ENCODE results near the gene WDFY4. TPM values are rescaled to one million over a fixed set of nuclear protein-coding genes. Genes with fewer than 3 reads are reported as not detected.

Gene WDFY4
- polyA plus RNA-seq, 3 donors = 0.34 to 2.1 (median 0.54) TPM

DNA sequence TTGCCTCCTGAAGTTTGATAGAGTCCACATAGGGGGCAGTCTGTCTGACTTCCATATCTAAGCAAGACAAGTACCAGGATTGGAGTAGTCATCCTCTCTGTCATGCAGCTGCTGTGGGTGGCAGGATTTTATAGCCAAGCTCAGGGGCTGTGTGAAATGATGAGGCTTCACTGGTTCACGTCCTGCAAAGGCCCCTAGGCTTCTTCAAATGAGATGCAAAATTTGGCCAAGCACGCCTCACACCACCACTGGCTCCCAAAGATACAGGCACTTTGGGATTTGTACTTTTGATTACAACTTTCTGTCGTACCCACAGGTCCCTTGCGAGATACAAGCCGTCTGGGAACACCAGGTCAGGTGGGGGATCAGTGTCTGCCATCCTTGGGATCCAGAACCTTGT, 67.1 kb downstream of the WDFY4 start:
- 79 to 97% (median 96%) methylated on average over 5 of the region's 5 CpGs for WGBS, 3 donors
- H3K27ac ChIP-seq (ENCODE audit: low read depth, low read length) = no peak overlapping the region

DNA sequence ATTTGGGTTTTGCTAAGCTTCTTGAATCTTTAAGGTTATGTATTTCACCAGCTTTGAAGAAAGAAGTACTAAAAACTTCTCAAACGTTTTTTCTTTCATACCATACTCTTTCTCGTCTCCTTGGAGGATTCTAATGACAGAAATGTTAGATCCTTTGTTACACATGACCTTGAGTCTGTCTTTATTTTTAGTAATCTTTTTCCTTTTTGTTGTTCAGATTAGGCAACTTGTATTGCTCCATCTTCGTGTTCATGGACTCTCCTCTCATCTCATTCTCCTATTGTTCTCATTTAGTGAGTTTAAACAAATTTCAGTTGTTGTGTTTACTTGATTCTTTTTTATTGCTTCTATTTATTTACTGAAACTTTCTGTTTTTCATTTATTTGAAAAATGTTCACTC, 73.7 kb downstream of the WDFY4 start:
- no peak overlapping the region for H3K27ac ChIP-seq (ENCODE audit: low read depth, low read length)
- 41 to 47% (median 42%) methylated on average over 3 of the region's 3 CpGs for WGBS, 3 donors

- H3K27ac ChIP-seq (ENCODE audit: low read depth, low read length) = no peak overlapping the region
- 76 to 91% (median 82%) methylated on average over 4 of the region's 4 CpGs for WGBS, 3 donors
Observed at GRCh38 chr10:48759113-48759901, 74.6 kb downstream of the WDFY4 start.

DNA sequence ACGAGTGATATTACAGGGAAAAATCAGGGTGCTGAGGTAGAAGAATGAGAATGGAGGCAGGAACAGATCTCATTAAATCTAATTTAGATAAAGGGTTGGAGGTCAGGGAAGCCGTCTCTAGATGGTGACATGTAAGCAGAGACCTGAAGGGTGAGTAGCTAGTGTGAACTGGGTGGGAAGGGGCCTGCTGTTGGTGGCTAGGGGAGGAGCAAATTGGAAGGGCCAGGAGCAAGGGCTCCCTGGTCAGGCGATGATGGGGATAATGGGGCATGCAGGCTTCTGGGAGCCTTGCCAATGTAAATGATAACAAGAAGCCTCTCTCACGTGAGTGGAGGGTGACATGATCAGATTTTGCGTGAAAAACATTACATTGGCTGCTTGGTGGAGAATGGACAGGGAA, 76.3 kb downstream of the WDFY4 start:
- WGBS, 3 donors = 61 to 88% (median 84%) methylated on average over 5 of the region's 5 CpGs
- no peak overlapping the region for H3K27ac ChIP-seq (ENCODE audit: low read depth, low read length)

DNA sequence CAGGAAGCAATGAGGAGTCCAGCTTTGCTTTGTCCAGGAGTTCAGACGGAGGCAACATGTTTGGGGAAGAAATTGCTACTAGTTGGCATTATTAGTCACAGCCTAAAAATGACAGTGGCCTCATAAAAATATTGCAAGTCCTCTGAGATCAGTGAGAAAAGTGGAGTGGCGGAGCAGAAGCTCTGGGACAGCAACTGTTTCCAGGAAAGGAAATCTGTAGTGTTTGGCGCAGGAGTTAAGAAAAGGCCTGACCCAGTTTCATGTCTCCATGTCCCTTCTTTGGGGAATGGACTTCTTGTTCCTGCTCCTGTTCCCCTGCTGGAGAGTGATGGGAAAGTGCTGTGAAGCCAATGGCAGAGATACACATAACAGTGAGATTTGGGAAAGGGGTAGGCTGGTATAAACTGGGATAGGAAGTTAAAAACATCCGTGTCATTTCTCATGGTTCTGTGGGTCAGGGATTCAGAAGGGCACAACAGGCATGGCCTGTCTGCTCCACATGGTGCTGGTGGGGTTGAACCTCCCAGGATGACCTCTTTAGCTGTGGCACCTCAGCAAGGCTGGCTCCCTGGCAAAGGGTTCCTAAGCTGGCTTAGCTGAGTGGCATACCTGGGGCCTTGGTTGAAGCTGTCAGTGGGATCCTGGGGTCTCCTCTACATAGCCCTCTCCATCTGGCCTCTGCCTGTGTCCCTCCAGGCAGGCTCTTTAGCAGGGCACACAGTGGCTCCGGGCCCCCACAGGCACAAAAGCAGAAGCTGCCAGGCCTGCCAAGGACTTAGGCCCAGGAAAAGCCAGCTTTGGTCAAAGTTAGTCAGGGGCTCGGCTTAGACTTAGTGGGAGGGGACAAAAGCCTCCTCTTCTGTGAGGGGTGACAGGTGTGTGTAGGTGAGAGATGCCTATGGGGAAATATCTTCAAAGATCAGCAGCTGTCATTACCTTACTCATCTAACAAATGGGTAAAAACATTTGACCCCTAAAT, 77.7 kb downstream of the WDFY4 start:
- 80 to 88% (median 82%) methylated on average over 6 of the region's 6 CpGs for WGBS, 3 donors
- H3K27ac ChIP-seq (ENCODE audit: low read depth, low read length) = no peak overlapping the region

DNA sequence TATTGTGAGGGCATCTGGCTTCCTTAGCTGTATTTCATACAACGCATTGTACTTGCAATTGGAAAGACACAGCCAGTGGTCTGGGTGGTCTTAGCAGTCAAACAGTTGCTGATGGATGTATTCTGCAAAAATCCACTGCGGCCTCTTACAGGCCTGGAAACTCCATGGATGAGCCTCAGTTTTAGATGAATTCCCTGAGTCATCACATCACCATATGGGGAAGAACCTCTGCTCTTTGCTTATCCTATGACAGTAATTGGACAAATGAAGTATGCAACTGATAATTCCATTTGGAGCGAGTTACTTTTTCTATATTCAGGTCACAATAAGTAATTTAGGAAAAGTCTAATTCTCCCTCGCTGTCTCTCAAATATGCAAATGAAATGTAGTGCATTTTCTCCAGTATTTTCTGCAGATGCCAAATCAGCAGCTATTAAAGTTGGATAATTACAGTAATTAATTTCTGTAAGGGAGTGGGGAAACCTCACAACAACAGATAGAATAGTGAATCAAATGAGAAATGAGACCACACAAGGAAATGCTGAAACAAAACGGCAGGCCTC, 78.8 kb downstream of the WDFY4 start:
- WGBS, 3 donors = 81 to 91% (median 87%) methylated on average over 5 of the region's 5 CpGs
- no peak overlapping the region for H3K27ac ChIP-seq (ENCODE audit: low read depth, low read length)

GRCh38 chr10:48764486-48764885, 79.8 kb downstream of the WDFY4 start:
- WGBS, 3 donors = 67 to 90% (median 85%) methylated on average over 4 of the region's 4 CpGs
- H3K27ac ChIP-seq (ENCODE audit: low read depth, low read length) = no peak overlapping the region

DNA sequence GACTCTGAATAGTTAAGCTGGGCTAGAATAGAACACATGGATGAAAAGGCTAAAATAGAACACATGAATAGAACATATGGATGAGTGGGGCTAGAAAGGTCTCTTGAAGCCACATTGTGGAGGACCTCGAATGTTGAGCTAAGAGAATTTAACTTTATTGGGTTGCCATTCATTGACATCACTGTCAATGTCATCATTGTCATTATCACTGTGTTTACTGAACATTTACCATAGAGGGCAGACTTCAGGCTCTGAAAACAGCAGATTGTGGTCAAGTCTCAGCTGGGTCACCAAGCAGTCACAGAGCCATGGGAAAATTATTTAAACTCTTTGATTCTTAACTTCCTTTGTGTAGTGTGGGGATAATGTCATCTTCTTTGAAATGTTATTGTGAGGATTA, 80.4 kb downstream of the WDFY4 start:
- H3K27ac ChIP-seq (ENCODE audit: low read depth, low read length) = no peak overlapping the region
- 65 to 82% (median 79%) methylated on average over 1 of the region's 1 CpG for WGBS, 3 donors

GRCh38 chr10:48765527-48765926, 80.9 kb downstream of the WDFY4 start:
- WGBS, 3 donors = 58 to 85% (median 84%) methylated on average over 4 of the region's 4 CpGs
- H3K27ac ChIP-seq (ENCODE audit: low read depth, low read length) = no peak overlapping the region

DNA sequence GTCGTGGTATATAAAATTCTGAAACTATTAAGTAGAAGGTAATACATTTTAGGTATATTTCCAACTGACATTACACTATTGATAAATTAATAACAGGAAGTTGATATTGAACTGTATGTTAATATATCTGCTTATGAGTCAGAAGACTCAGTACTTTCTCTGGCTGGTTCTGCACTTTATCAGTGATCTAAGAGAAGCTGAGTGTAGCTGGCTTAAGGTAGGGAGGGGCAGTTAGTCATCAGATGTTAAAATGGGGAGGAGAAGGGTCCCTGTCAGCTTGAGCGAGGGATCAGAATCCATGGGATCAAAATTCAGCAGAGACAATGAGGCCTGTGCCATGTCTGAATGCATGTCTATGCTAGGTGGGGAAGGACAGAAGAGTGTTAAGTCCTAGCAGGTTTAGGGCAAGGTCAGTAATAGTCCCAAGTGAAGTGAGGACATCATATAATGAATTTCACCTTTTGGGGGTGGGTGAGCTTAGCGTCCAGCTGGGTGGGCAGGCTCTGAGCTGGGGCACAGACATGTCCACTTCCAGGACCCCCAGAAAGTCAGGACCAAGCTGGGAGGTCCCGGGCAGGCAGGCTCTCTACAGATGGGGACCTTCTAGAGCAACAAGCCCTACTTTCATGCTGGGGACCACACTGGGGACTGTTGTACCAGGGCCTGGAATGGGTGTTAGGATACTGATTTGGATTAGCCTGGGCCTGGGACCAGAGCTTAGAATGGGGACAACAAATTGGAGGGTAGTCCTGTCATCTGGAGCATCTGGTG, 82.9 kb downstream of the WDFY4 start:
- WGBS, 3 donors = 75 to 91% (median 84%) methylated on average over 4 of the region's 4 CpGs
- H3K27ac ChIP-seq (ENCODE audit: low read depth, low read length) = no peak overlapping the region

DNA sequence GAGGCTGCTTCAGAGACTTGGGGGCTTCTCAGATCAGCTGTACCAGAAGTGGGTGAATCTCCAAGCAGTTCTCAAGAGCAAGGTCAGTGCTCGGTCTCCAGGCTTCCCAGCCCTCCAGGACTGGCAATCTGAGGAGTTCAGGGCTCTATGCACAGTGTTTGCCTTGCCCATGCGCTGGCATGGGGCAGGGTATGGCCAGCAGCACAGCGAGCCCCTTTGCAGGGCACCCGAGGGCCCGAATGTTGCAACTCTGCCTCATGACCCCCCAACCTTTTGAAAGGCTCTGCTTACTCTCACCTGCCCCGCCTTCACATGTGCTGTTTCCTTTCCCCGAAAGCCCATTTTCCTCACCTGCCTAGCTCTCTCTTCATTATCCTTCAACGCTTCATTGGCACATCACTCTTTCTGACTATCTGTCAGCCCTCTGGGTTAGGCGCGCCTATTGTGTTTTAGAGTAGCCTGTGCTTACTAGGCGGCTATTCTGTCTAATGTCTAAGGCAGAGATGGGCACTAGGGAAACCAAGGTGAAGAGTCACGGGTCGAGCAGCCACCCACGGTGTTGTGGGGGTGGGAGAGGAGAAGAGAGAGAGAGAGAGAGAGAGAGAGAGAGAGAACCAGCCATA, 83.6 kb downstream of the WDFY4 start:
- 77 to 92% (median 84%) methylated on average over 14 of the region's 14 CpGs for WGBS, 3 donors

GRCh38 chr10:48768926-48769325, 84.3 kb downstream of the WDFY4 start:
- 75 to 84% (median 82%) methylated on average over 4 of the region's 4 CpGs for WGBS, 3 donors
- H3K27ac ChIP-seq (ENCODE audit: low read depth, low read length) = no peak overlapping the region

More for the DNA sequence above, 83.6 kb downstream of the WDFY4 start:
- H3K27ac ChIP-seq (ENCODE audit: low read depth, low read length) = no peak overlapping the region

GRCh38 chr10:48769706-48770435, 85.2 kb downstream of the WDFY4 start:
- H3K27ac ChIP-seq (ENCODE audit: low read depth, low read length) = no peak overlapping the region
- WGBS, 3 donors = 70 to 87% (median 84%) methylated on average over 15 of the region's 15 CpGs

- H3K27ac ChIP-seq (ENCODE audit: low read depth, low read length) = no peak overlapping the region
- WGBS, 3 donors = 67 to 72% (median 68%) methylated on average over 1 of the region's 1 CpG
Observed at GRCh38 chr10:48770561-48771089, 86.0 kb downstream of the WDFY4 start.

DNA sequence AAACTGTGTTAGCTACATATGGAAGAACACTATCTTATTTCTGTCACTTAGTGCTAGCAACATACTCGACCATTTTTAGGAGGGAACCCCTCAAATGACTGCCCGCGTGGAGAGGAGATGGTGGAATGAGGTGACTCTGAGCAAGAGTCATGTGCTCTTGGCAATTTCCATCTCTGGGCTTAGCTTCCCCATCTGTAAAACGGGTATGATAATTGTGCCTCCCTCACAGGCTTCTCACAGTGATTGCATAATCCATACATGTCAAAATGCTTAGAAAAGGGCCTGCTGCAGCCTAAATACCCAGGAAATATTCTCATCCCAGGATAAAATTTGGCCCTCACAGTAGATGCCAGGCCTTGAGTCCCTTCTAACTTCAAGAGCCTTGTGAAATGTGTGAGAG, 86.6 kb downstream of the WDFY4 start:
- 76 to 87% (median 84%) methylated on average over 4 of the region's 4 CpGs for WGBS, 3 donors

DNA sequence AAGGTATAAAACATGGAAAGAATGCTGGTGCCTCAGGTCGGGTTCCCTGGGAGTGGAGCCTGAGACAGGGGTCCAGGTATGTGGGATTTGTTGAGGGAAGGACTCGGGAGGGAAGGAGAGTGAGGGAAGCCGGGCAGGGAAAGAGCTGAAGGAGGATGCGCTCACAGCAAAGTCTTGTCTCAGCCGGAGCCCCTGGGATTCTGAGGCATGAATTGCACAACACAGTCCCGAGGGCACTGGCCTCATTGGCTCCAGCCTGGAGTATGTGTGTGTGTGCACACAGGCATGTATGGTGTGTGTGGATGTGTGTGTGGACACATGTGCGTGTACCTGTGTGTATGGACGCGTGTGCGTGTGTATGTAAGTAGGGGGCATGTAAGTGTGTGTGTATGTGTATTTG, 87.4 kb downstream of the WDFY4 start:
- no peak overlapping the region for H3K27ac ChIP-seq (ENCODE audit: low read depth, low read length)
- 83 to 89% (median 86%) methylated on average over 10 of the region's 10 CpGs for WGBS, 3 donors

More for the DNA sequence above, 86.6 kb downstream of the WDFY4 start:
- H3K27ac ChIP-seq (ENCODE audit: low read depth, low read length) = no peak overlapping the region

- no peak overlapping the region for H3K27ac ChIP-seq (ENCODE audit: low read depth, low read length)
- WGBS, 3 donors = 77 to 86% (median 81%) methylated on average over 4 of the region's 4 CpGs
Observed at GRCh38 chr10:48773580-48773979, 88.9 kb downstream of the WDFY4 start.
